GM18870 (cell line): Measurements from ENCODE around the gene GPER1.
"Not testable (repeated sequence)": the region's sequence is repeated elsewhere in the genome, so short reads cannot be mapped to it uniquely, and the experiment has no call there.

Experiments used
- ATAC-seq: cut with Tn5 transposase; IDR thresholded peaks from one replicate; pipeline ENCODE4 v1.9.1; 2021; ENCODE audit warnings: moderate library complexity; ENCODE audit not compliant: unreplicated experiment

The GPER1 gene

GRCh38 chr7:1116383-1117008 lies 28.6 kb downstream of the GPER1 start:
- ATAC-seq: not testable (repeated sequence)

- no peak for ATAC-seq
Observed at GRCh38 chr7:1117321-1117928, 29.5 kb downstream of the GPER1 start.

- no peak for ATAC-seq
Observed at GRCh38 chr7:1119201-1119600, 31.3 kb downstream of the GPER1 start.

- no peak for ATAC-seq
Observed at GRCh38 chr7:1120791-1121190, 32.9 kb downstream of the GPER1 start.

GRCh38 chr7:1121476-1121875 lies 33.6 kb downstream of the GPER1 start:
- ATAC-seq: no peak

- no peak for ATAC-seq
Observed at GRCh38 chr7:1121886-1122831, 34.2 kb downstream of the GPER1 start.

- no peak for ATAC-seq
Observed at GRCh38 chr7:1122832-1123501, 35.1 kb downstream of the GPER1 start.

GRCh38 chr7:1123715-1124114 lies 35.8 kb downstream of the GPER1 start:
- ATAC-seq: no peak

- no peak for ATAC-seq
Observed at GRCh38 chr7:1124164-1124563, 36.3 kb downstream of the GPER1 start.

GRCh38 chr7:1124816-1125602 lies 37.1 kb downstream of the GPER1 start:
- no peak for ATAC-seq

GRCh38 chr7:1125603-1125969 lies 37.7 kb downstream of the GPER1 start:
- ATAC-seq: no peak

- no peak for ATAC-seq
Observed at GRCh38 chr7:1127001-1127400, 39.1 kb downstream of the GPER1 start.

- ATAC-seq: no peak
Observed at GRCh38 chr7:1129431-1129830, 41.5 kb downstream of the GPER1 start.

- no peak for ATAC-seq
Observed at GRCh38 chr7:1130021-1130990, 42.4 kb downstream of the GPER1 start.

- ATAC-seq: no peak
Observed at GRCh38 chr7:1131471-1132265, 43.8 kb downstream of the GPER1 start.

- no peak for ATAC-seq
Observed at GRCh38 chr7:1134951-1135350, 47.0 kb downstream of the GPER1 start.

- ATAC-seq: no peak
Observed at GRCh38 chr7:1136841-1137516, 49.1 kb downstream of the GPER1 start.
